Measurements from ENCODE around the gene GOLGA8F. TPM values are rescaled to one million over a fixed set of nuclear protein-coding genes. Genes with fewer than 3 reads are reported as not detected.
"Not testable (repeated sequence)": the region's sequence is repeated elsewhere in the genome, so short reads cannot be mapped to it uniquely, and the experiment has no call there.

Gene GOLGA8F
- not detected for polyA plus RNA-seq (ENCODE audit: insufficient read length in 4 of 4)

DNA sequence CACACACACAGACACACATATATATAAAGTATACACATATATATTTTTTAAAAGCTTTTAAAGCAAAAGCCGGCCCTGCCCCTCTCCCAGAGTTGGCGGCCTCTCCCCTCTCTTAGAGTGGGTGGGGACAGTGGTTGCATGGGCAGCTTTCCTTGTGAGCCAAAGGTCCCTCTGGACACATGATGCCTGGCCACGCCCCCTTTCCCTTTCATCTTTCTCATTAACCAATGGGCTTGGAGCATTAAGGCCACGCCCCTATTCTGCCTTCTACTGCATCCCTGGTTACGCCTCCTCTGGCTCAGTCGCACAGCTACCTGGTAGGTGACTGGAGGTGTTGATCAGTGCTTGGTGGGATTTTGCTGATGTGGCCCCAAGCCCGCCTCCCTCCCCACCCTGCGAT is at the start of gene GOLGA8F:
Gene GOLGA8F, plus strand, starts transcription at position 301 of the 400 bp plus-strand sequence. Its CDS starts 98 bp downstream, at position 399.
- not testable (repeated sequence) for DNase-seq (ENCODE audit: low read depth in 4 of 4, low spot score in 2 of 4)

- not testable (repeated sequence) for DNase-seq (ENCODE audit: low read depth in 4 of 4, low spot score in 2 of 4)
These were observed 20.5 kb upstream of the GOLGA8F start, which contains the start of gene GOLGA6L24 for GRCh38 chr15:28357984-28358383. Gene GOLGA6L24 (minus strand): TSS chr15:28358084. CDS start chr15:28358023, 61 bp downstream.

- DNase-seq (ENCODE audit: low read depth in 4 of 4, low spot score in 2 of 4) = not testable (repeated sequence)
These were observed 13.0 kb upstream of the GOLGA8F start for GRCh38 chr15:28365502-28365901.

DNA sequence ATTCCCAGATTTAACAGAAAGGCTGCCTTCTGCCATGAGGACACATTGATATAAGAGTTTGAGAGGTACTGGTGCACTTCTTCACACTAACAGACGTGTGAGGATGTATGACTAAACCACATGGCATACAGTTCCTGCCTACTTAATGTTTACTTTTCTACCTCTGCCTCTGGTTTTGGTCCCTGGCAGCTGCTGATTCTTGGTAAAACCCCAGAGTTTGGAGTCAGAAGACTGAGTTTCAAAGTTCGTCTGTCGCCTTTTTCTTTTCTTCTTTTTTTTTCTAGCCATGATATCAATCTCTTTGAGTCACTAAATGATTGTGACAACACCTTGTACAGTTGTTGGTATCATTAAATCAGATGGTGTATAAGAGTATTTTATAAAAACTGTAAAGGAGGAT is 1.6 kb downstream of the GOLGA8F start:
- not testable (repeated sequence) for DNase-seq (ENCODE audit: low read depth in 4 of 4, low spot score in 2 of 4)

DNA sequence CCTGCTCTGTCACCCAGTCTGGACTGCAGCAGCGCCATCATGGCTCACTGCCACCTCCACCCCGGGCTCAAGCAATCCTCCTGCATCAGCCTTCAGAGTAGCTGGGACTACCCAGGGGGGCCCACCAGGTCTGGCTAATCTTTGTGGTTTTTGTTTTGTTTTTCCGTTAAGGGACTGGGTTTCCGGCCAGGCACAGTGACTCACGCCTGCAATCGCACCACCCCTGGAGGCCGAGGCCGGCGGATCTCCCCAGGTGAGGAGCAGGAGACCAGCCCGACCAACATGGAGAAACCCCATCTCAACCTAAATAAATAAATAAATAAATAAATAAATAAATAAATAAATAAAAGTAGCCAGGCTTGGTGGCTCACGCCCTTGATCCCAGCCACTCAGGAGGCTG is 17.6 kb downstream of the GOLGA8F start:
- not testable (repeated sequence) for DNase-seq (ENCODE audit: low read depth in 4 of 4, low spot score in 2 of 4)

GRCh38 chr15:28402774-28403435 is 24.4 kb downstream of the GOLGA8F start:
- not testable (repeated sequence) for DNase-seq (ENCODE audit: low read depth in 4 of 4, low spot score in 2 of 4)

- DNase-seq (ENCODE audit: low read depth in 4 of 4, low spot score in 2 of 4) = peak in 1 of 4 donors; percentile 0
These were observed 42.0 kb downstream of the GOLGA8F start for GRCh38 chr15:28420470-28420869.

DNA sequence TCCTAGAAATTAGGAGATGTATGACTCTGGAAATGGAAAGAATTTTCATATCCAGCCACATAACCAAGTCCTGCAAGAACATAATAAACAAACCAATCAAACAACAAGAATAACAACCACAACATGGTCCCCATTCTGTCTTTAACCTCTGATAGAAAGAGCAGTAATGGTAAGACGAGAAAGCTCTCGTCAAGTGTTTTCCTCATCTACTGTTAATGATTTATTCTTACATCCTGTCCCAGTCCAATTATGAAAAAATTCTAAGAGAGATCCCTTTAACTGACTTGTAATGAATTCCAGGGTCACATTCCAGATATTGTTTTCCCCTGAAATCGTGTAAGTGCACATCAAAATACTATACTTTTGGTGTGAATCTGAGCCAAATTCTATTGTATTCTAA is 57.1 kb downstream of the GOLGA8F start:
- DNase-seq (ENCODE audit: low read depth in 4 of 4, low spot score in 2 of 4) = not testable (repeated sequence)

Other genes starting within 250 kb of the GOLGA8F start
- gene HERC2, start 56.5 kb upstream of the GOLGA8F start, polyA plus RNA-seq (ENCODE audit: insufficient read length in 4 of 4) = 10 to 100 TPM; 38.4 to 63.9 (median 50.0) TPM
- not detected for gene GOLGA6L24, start 20.6 kb upstream of the GOLGA8F start, polyA plus RNA-seq (ENCODE audit: insufficient read length in 4 of 4)
- gene GOLGA8G, start 154.3 kb downstream of the GOLGA8F start, polyA plus RNA-seq (ENCODE audit: insufficient read length in 4 of 4) = under 1 TPM in 2 of 4 donors, not detected in 2; 0.22 to 0.30 TPM
- not detected for gene GOLGA6L25, start 174.9 kb downstream of the GOLGA8F start, polyA plus RNA-seq (ENCODE audit: insufficient read length in 4 of 4)